Nucleus accumbens (tissue), 56 donors: Measurements from ENCODE around the gene NEU3.
"Not testable (repeated sequence)": the region's sequence is repeated elsewhere in the genome, so short reads cannot be mapped to it uniquely, and the experiment has no call there.

Source experiments
- DNase-seq, 56 donors: peaks; one replicate each; lab custom pipeline; 2025; lab: John Stamatoyannopoulos, UW

The NEU3 gene

GRCh38 chr11:74981888-74982287, 6.8 kb upstream of the NEU3 start:
- no peak for DNase-seq

- no peak for DNase-seq
Observed at GRCh38 chr11:74984070-74984469, 4.7 kb upstream of the NEU3 start.

- no peak for DNase-seq
Observed at GRCh38 chr11:74984730-74985129, 4.0 kb upstream of the NEU3 start.

GRCh38 chr11:74989260-74989638, 516 bp downstream of the NEU3 start:
- DNase-seq, result no peak

- not testable (repeated sequence) for DNase-seq
Observed at GRCh38 chr11:74990150-74990549, 1.4 kb downstream of the NEU3 start.

GRCh38 chr11:74990941-74991340, 2.2 kb downstream of the NEU3 start:
- no peak for DNase-seq

- no peak for DNase-seq
Observed at GRCh38 chr11:74992852-74993251, 4.1 kb downstream of the NEU3 start.

GRCh38 chr11:75000975-75001354, 12.2 kb downstream of the NEU3 start:
- no peak for DNase-seq

GRCh38 chr11:75001686-75002085, 13.0 kb downstream of the NEU3 start:
- no peak for DNase-seq

- no peak for DNase-seq
Observed at GRCh38 chr11:75002516-75002915, 13.8 kb downstream of the NEU3 start.

- DNase-seq, result no peak
Observed at GRCh38 chr11:75004215-75004614, 15.5 kb downstream of the NEU3 start.

GRCh38 chr11:75011357-75011756, 22.6 kb downstream of the NEU3 start:
- no peak for DNase-seq

GRCh38 chr11:75011872-75012271, 23.1 kb downstream of the NEU3 start:
- no peak for DNase-seq

- no peak for DNase-seq
Observed at GRCh38 chr11:75013051-75013450, 24.3 kb downstream of the NEU3 start.

GRCh38 chr11:75014129-75014528, 25.4 kb downstream of the NEU3 start:
- DNase-seq, result no peak

GRCh38 chr11:75019200-75019599, 30.5 kb downstream of the NEU3 start:
- not testable (repeated sequence) for DNase-seq

- not testable (repeated sequence) for DNase-seq
Observed at GRCh38 chr11:75020328-75020727, 31.6 kb downstream of the NEU3 start.

- no peak for DNase-seq
Observed at GRCh38 chr11:75022296-75022695, 33.6 kb downstream of the NEU3 start.

GRCh38 chr11:75022759-75023396, 34.1 kb downstream of the NEU3 start:
- peak in 52 of 56 donors; percentile 6 to 89 (median 64) for DNase-seq

- peak in 16 of 56 donors; percentile 13 to 76 (median 28) for DNase-seq
Observed at GRCh38 chr11:75023446-75024067, 34.8 kb downstream of the NEU3 start.

GRCh38 chr11:75024068-75024449, 35.3 kb downstream of the NEU3 start:
- DNase-seq, result peak in 29 of 56 donors; percentile 3 to 76 (median 28)

- peak in 23 of 56 donors; percentile 4 to 42 (median 12) for DNase-seq
Observed at GRCh38 chr11:75024764-75025211, 36.1 kb downstream of the NEU3 start.
